Upper lobe of left lung (tissue), 6 donors: Measurements from ENCODE around the gene PPP1R12C. TPM values are rescaled to one million over a fixed set of nuclear protein-coding genes. Genes with fewer than 3 reads are reported as not detected.
A peak's percentile ranks its signal among the peaks of the same experiment; 100 is the strongest.
"Not testable (repeated sequence)": the region's sequence is repeated elsewhere in the genome, so short reads cannot be mapped to it uniquely, and the experiment has no call there.

Experiments used
- ATAC-seq, 2 donors: fragments of 200-7000 bp; cut with Tn5 transposase; one replicate each; pipeline ENCODE4 v1.9.1; 2022; ENCODE audit warnings: mild to moderate bottlenecking in 2 of 2, moderate library complexity in 2 of 2; ENCODE audit not compliant: low FRiP score in 2 of 2
- DNase-seq, 2 donors: peaks; one replicate each; pipeline ENCODE4 v3.0.0-alpha.2; 2019 to 2020
- H3K27ac ChIP-seq, 4 donors: fragments of 200-600 bp; sonication (generic); one replicate each; pipeline ENCODE4 v1.5.1; 2016 to 2019
- H3K27me3 ChIP-seq, 4 donors: fragments of 200-600 bp; sonication (generic); one replicate each; pipeline ENCODE4 v1.5.1; 2017 to 2019
- H3K36me3 ChIP-seq, 4 donors: fragments of 200-600 bp; sonication (generic); one replicate each; pipeline ENCODE4 v1.5.1; 2016 to 2019
- H3K4me1 ChIP-seq, 4 donors: fragments of 200-600 bp; sonication (generic); one replicate each; pipeline ENCODE4 v1.5.1; 2018 to 2019
- H3K4me3 ChIP-seq, 4 donors: fragments of 200-600 bp; sonication (generic); one replicate each; pipeline ENCODE4 v1.5.1; 2017 to 2019; ENCODE audit warnings: mild to moderate bottlenecking in 2 of 4, moderate library complexity in 1 of 4
- H3K9me3 ChIP-seq, 4 donors: fragments of 200-600 bp; sonication (generic); one replicate each; pipeline ENCODE4 v1.5.1; 2018 to 2019
- CTCF ChIP-seq, 6 experiments: fragments of 450-650 bp in 4 of 6; fragments of 200-600 bp in 2 of 6; sonication (generic) in 2 of 6; IDR thresholded peaks; one replicate each; pipeline ENCODE4 v1.5.1; 2016 to 2019; ENCODE audit warnings: antibody characterized with exemption in 6 of 6
- EP300 ChIP-seq, 4 donors: sonication (generic); formaldehyde crosslinking; IDR thresholded peaks; one replicate each; pipeline ENCODE4 v1.5.1; 2017; ENCODE audit warnings: antibody characterized with exemption in 4 of 4, control low read depth in 2 of 4
- POLR2A ChIP-seq, 4 donors: fragments of 450-650 bp; IDR thresholded peaks; one replicate each; pipeline ENCODE4 v1.5.1; 2016 to 2017; ENCODE audit warnings: antibody characterized with exemption in 4 of 4, mild to moderate bottlenecking in 2 of 4
- POLR2AphosphoS5 ChIP-seq, 2 donors: sonication (generic); formaldehyde crosslinking; IDR thresholded peaks; one replicate each; pipeline ENCODE4 v1.5.1; 2017; ENCODE audit warnings: antibody characterized with exemption in 2 of 2
- WGBS, 2 donors: methylation state at CpG; one replicate each; pipeline ENCODE4 v1.1.5; 2017 to 2018; 5-methylcytosine and 5-hydroxymethylcytosine counted together
- total RNA-seq, 6 donors: library from RNA; depleted of rRNA in 4 of 6; stranded (reverse); fragments of >200 nt in 4 of 6; gene quantifications; one replicate each; pipeline versions ENCODE4 v1.1.0 to v1.2.1, GENCODE V29; 2016 to 2021
- donor health status: DM: no; HTN: no; CAD: no; lungs with moderate emphysema.
- donor health status: DM: no; HTN: yes; CAD: no; lungs with severe emphysema.

PPP1R12C gene
- total RNA-seq, 6 donors from 2014 or later, result 99.6 to 369 (median 158) TPM

GRCh38 chr19:55157064-55157908, 39.8 kb upstream of the PPP1R12C start, which contains the start of gene TNNI3:
TNNI3 (minus strand) TSS chr19:55157732; CDS start chr19:55157589, 143 bp downstream.
- H3K27me3 ChIP-seq, result peaks cover 0 to 42% (median 18%) of the 10 kb centered on the region in 4 donors
- 37 to 53% methylated on average over 16 to 29 of the region's 39 CpGs for WGBS, 2 donors
- H3K27ac ChIP-seq, result no peak within 1 kb of the TSS
- H3K4me1 ChIP-seq, result peaks cover 3 to 22% (median 7%) of the 10 kb centered on the region in 4 donors
- H3K36me3 ChIP-seq, result no peaks in the 10 kb centered on the region
- peak in 1 of 2 donors; percentile 50 for DNase-seq
- TF ChIP-seq EP300 (IDR thresholded peaks at IDR 0.05) (no peak), POLR2A (IDR thresholded peaks at IDR 0.05) (no peak), POLR2AphosphoS5 (IDR thresholded peaks at IDR 0.05) (no peak), CTCF (IDR thresholded peaks at IDR 0.05) (no peak)
- peak within 1 kb of the TSS in 1 of 4 donors; percentile 31 for H3K4me3 ChIP-seq
- peak in 1 of 2 donors; percentile 5 for ATAC-seq
- no peaks in the 10 kb centered on the region for H3K9me3 ChIP-seq

- H3K4me3 ChIP-seq, result peak overlapping the region in 2 of 4 donors; percentile 25 to 31
- DNase-seq, result peak; percentile 55 to 89
- ATAC-seq, result no peak
Observed at GRCh38 chr19:55156202-55157063, 39.0 kb upstream of the PPP1R12C start.

GRCh38 chr19:55155784-55156183, 38.3 kb upstream of the PPP1R12C start:
- peaks cover 3 to 22% (median 7%) of the 10 kb centered on the region in 4 donors for H3K4me1 ChIP-seq
- not testable (repeated sequence) for H3K36me3 ChIP-seq, DNase-seq, H3K9me3 ChIP-seq, H3K27ac ChIP-seq, ATAC-seq
- WGBS, 2 donors, result 4% methylated on average over 5 of the region's 5 CpGs; no CpG with 5 or more reads in 1 of the 2 donors
- peaks cover 0 to 27% (median 10%) of the 10 kb centered on the region in 4 donors for H3K27me3 ChIP-seq
- H3K4me3 ChIP-seq, result peak overlapping the region in 2 of 4 donors; percentile 25 to 31

More at GRCh38 chr19:55156202-55157063, 39.0 kb upstream of the PPP1R12C start:
- peaks cover 0 to 33% (median 13%) of the 10 kb centered on the region in 4 donors for H3K27me3 ChIP-seq
- WGBS, 2 donors, result 0 to 5% methylated on average over 10 to 49 of the region's 52 CpGs
- H3K36me3 ChIP-seq, result no peaks in the 10 kb centered on the region
- TF ChIP-seq POLR2AphosphoS5 (IDR thresholded peaks at IDR 0.05) (no peak), CTCF (IDR thresholded peaks at IDR 0.05) (no peak), POLR2A (IDR thresholded peaks at IDR 0.05) (no peak), EP300 (IDR thresholded peaks at IDR 0.05) (no peak)
- no peak overlapping the region for H3K27ac ChIP-seq
- peaks cover 3 to 24% (median 7%) of the 10 kb centered on the region in 4 donors for H3K4me1 ChIP-seq
- no peaks in the 10 kb centered on the region for H3K9me3 ChIP-seq

- Histone ChIP-seq H3K4me1 (peaks cover 3 to 16% (median 7%) of the 10 kb centered on the region in 4 donors), H3K27ac (no peak overlapping the region), H3K27me3 (peaks cover 0 to 20% (median 8%) of the 10 kb centered on the region in 4 donors), H3K9me3 (no peaks in the 10 kb centered on the region), H3K4me3 (no peak overlapping the region), H3K36me3 (no peaks in the 10 kb centered on the region)
- TF ChIP-seq EP300 (IDR thresholded peaks at IDR 0.05), result no peak
- TF ChIP-seq POLR2AphosphoS5 (IDR thresholded peaks at IDR 0.05), result no peak
- no peak for TF ChIP-seq POLR2A (IDR thresholded peaks at IDR 0.05)
- no peak for TF ChIP-seq CTCF (IDR thresholded peaks at IDR 0.05)
- DNase-seq (no peak), ATAC-seq (no peak)
- 81 to 82% methylated on average over 10 to 12 of the region's 12 CpGs for WGBS, 2 donors
Observed at GRCh38 chr19:55153652-55154264, 36.3 kb upstream of the PPP1R12C start.
